HL-60/S4 treated with retinoic acid at 250 ng/mL for 4 days and 3 days (cell line): Measurements from ENCODE around the gene MRGPRF.
"Not testable (repeated sequence)": the region's sequence is repeated elsewhere in the genome, so short reads cannot be mapped to it uniquely, and the experiment has no call there.

ENCODE experiments used
- in situ Hi-C: fragments of 300-500 bp; cut with MboI; formaldehyde crosslinking; loops from 2 replicates; pipeline ENCODE4 v1.7.0; 2022; ENCODE audit warnings: low sequenced_read_pairs

The MRGPRF gene

DNA sequence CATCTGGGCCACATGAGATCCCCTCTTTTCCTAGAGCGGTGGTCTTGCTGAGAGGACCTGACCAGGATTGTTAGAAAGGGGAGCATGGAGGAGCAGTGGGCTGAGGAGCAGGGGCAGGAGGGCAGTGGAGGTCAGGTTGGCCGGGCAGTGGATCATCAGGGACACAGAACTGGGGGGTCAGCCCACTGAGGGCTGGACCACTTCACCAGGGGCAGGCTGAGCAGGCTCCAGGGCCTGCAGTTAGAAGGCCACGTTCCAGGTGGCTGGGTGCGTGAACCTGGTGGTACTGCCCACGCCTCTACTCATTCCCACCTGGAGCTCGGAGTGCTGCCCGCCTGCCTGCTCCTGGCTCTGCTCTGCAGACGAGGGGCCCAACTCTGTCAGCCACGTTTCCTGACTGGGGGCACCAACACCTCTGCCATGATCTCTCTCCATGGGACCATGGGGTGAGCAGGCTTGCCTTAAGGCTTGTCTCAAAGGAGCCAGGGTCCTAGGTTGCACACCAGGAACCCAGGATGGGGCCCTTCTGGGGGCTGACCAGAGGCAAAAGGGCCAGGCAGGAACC lies 9.7 kb downstream of the MRGPRF start:
- in situ Hi-C loops, result no loop called here

DNA sequence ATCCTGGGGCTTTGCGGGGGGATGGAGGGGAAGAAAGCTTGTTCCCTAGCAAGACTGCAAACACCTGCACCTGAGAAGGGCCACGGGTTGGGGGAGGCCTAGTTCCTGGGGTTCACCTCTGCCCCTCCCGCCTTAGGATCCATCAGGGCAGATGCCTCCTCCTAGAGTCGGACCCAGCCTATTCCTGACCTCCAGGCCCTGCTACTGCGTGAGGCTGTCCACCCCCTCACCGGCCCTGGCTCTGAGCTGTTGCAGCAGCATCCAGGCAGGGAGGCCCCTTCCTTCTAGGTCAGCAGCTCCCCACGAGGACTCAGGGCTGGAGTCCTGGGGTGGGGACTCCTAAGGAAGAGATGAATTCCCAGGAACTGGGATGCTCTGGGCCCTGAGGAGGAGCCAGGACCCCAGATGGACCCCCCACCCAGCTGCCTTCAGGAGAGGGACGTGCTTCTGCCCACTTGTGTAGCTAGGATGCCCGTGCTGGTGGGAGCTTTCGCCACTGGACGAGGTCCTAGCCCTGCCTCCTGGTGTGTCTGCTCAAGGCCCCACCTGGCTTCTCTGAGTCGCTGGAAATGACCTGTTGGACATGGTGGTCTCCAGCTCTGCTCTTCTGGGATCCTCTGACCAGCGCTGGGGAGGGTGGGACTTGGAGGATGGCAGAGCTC lies 10.3 kb downstream of the MRGPRF start:
- in situ Hi-C loops, result no loop called here

DNA sequence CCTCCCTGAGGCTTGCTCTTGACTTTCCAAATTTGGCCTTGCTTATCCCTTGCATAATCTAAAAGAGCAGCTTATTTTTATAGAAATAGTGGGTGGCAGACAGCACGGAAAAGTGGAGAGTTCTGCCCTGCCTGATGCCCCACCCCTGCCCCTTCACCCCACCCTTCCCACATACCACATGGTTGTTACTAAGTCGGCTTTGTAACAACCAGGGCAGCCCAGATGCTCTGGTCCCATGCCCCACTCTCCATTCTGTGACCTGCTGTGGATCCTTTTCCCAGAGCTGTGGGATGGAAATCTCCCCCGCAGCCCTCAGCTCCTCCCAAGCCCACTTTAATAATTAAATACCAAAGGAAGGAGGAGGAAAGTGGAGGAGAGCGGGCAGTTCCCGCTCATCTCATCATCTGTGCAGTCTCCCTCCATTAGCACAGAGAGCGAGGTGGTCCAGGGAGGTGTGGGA lies 10.9 kb downstream of the MRGPRF start:
- in situ Hi-C loops, result no loop called here

DNA sequence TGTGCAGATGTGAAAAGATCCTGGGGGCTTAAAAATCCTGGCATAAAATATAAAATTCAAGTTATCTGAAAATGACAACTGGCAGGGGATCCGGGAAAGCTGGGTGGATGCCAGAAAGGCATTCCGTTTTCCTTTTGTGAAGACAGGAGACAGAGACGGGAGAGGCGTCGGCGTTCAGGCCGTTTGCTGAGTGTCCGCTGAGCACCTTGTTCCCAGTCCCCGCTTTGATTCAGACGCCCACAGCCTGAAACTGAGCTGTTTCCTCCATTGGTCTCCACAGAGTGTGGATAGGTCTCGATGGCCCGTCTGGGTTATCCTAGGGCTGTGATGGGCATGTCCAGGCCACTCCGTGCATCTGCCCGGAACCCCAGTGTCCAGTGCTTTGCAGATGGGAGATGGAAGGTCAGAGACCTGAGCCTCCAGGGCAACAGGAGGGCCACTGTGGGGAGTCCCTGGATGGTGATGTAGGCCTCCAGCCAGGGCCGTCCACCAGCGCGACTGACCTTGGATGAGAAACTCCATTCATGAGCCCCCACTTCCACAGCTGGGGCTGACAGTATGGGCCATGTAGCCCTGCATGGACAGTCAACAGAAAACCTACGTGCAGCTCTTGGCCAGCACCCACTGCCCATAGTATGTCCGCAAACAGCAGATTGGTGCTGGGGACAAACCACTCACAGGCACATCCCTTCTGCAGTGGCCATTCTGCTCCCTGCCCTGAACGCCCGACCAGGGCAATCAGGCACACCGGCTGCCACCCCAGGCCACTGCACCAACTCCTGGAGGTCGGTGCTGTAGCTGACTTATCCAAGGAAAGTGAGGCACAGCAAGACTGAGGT lies 11.6 kb downstream of the MRGPRF start:
- in situ Hi-C loops, result no loop called here

DNA sequence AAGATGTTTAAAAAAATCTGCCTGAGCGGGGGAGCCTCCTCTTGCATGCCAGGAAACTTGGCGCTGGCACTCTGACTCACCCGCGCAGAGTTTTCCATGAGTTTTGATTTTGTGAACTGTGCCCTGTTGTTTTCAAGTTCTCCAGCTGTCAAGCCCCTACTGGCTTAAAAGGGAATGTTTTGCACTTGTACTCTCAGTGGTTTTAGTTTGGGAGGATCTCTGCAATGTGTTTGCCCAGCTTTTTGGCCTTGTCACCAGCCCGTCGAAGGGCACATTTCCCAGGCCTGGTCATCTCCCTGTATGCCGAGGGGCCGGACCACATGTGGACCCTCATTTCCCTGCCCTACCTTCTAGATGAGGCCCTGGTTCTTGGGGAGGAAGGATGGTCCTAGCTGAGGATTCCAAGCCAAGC lies 12.2 kb downstream of the MRGPRF start:
- in situ Hi-C loops, result no loop called here

DNA sequence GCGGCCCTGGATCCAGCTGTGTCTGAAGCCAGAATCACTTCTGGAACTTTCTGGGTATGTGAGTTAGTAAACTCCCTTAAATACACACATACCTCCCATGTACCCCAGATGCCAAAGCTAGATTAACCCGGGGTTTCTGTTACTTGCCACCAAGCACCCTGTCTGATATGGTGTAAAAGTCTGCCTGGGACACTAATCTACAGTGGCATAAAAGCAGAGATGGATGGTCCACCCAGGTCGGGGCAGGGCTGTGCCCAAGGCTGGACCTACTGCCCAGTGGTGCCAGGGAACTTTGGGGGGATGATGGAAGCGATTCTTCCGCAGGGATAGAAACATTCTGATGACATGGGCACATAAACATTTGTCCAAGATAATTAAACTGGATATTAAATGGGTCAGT lies 12.7 kb downstream of the MRGPRF start:
- in situ Hi-C loops, result no loop called here

DNA sequence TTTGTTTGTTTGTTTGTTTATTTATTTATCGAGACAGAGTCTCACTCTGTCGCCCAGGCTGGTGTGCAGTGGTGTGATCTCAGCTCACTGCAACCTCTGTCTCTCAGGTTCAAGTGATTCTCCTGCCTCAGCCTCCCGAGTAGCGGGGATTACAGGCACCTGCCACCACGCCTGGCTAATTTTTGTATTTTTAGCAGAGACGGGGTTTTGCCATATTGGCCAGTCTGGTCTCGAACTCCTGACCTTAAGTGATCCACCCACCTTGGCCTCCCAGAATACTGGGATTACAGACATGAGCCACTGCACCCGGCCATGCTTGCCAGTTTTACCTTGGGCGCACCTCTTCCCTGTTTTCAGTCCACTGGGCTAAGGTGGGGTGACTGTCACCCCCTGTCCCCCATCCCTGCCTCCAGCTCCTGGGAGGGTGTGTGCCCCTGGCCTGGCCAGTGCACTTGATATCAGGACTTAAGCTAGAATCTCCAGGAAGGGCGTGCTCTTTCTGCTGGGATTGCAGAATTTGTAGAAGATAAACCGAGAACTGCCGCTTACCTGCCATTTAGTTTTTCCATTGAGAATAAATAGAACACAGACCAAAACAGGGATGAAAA lies 13.2 kb downstream of the MRGPRF start:
- in situ Hi-C loops, result not testable (repeated sequence)

DNA sequence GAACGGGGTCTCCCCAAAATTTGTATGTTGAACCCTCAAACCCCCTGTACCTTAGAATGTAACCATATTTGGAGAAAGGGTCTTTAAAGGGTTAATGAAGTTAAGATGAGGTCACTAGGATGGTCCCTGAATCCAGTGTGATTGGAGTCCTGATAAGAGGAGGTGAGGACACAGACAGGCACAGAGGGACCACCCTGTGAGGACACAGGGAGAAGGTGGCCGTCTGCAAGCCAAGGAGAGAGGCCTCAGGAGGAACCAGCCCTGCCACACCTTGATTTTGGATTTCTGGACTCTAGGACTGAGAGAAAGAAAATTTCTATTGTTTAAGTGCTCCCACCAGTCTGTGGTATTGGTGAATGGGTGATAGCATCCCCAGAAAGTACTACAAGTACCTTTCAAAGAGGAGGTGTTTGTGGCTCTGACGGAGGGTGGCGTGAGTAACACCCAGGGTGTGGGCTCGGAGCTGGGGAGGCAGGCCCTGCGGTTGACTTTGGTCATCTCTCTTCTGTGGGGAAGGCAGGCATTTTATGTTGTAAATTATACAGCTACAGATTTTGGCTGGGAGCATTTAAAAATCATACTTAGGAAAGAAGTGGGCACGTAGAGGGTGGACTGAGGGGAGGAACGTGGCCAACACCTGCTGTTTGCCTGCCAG lies 13.8 kb downstream of the MRGPRF start:
- in situ Hi-C loops, result no loop called here

DNA sequence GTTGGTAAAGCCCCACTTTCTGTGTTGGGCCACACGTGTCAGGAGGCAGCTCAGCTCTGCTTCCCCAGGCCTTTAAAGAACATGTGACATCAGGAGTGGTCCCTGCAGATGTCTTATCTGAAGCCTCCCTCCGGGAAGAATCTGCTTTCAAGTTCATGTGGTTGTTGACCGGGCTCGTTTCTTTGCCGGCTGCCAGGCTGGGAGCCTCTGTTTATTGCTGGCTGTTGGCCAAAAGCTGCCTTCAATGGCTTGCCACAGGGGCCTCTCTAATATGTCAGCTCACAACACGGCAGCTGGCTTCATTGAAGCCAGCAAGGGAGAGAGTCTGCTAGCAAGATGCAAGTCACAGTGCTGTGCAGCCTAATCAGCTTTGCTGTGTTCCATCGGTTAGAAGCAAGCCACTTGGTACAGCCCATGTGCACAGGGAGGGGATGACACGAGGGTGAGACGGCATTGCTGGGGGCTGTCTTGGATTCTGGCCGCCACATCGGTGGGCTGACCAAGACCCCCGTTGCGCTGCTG lies 14.6 kb downstream of the MRGPRF start:
- in situ Hi-C loops, result no loop called here

DNA sequence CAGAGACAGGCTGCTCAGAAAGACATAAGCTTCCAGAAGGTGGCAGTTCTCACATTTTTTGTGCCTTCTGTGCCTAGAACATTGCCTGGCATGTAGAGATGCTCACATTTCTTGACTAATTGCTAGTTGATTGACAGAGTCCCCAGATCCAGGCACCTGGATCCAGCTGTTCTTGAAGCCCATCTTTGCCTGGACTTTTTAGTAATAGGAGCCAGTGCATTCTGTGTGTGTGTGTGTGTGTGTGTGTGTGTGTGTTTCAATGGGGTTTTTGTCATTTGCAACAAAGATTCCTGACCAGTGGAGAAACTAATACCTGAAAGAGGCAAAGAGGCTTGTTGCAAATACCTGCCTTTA lies 15.1 kb downstream of the MRGPRF start:
- in situ Hi-C loops, result no loop called here

DNA sequence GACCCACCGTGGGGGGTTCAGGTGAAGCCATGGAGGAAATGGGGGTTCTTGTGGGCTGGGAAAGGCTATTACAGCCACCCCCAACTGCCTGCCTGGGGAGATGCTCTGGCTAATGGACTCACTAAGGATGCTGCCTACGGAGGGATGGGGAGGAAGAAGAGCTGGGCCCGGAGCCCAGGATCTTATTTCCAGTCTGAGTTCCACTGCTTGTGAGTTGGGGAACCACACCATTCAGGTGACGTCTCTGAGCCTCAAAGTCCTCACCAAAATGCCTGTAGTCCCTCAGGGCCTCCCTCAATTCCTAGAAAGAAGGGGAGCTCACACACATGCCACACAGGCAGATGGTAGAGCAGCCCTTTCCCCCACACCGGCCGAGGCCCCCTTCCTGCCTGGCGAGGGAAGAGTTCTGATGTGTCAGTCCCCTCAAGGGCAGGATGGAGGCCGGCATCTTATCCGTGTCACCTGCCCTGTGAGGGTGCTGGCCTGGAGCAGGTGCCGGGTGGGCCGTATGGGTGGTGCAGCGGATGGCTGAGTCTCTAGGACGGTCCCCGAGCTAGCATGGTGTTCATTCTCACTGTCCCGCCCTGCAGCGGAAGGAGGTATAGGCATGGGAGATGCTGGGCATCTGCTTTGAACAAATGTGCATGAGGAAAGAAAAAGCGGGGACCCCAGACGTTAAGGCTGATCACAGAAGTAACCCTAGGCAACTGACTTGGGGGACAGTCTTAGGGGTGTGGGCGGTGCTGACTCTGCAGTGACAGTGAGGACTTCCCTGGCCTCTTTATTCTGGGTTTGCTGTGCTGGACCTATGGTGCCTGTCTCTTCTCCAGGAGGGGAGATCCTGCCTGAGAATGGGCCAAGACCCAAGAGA lies 15.7 kb downstream of the MRGPRF start:
- in situ Hi-C loops, result no loop called here

DNA sequence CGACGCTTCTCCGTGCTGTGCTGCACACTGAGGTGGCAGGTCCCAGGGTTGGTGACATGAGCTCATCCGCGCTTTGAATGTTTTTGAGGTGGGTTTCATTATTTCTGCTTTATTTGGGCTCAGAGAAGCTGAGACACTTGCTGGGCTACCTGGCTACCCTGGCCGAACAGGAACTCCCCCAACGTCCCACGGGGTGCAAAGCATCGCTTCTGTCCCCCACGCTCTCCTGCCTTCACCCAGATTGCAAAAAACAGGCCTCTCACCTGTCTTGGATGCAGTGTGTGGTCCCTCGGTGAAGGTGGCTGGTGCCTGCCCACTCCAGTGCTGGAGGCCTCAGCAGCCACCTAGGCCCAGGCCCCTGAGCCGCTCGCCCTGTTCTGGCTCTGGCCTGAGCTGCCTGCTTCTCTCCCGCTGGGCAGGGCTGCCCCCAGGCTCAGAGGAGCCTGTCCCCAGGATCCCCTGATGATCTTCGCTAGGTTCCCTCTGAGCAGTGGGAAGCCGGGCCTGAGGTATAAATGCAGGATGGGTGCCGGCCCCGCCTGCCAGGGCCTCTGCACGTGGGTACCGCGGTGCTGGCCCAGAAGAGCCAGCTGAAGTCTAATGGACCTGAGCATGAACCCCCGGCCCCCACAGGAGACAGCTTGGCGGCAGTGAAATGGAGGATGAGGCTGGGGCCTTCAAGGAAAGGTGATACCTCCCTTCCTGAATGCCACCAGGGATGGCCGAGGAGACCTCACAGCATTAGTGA lies 16.5 kb downstream of the MRGPRF start:
- in situ Hi-C loops, result no loop called here

DNA sequence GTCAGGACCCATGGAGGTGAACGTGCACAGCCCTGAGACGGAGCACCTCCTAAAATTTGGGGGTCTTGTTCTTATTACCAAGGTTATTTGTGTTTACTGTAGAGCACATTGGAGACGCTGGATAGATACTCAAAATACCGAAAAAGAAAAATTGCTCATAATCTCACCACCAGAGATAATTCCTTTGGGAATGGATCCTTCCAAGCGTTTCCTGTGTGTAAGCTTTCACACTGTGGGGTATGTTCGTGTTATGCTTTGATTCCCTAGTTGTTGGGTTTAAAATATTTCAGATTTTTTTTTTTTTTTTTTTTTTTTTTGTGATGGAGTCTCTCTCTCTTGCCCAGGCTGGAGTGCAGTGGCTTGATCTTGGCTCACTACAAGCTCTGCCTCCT lies 18.2 kb downstream of the MRGPRF start:
- in situ Hi-C loops, result no loop called here

DNA sequence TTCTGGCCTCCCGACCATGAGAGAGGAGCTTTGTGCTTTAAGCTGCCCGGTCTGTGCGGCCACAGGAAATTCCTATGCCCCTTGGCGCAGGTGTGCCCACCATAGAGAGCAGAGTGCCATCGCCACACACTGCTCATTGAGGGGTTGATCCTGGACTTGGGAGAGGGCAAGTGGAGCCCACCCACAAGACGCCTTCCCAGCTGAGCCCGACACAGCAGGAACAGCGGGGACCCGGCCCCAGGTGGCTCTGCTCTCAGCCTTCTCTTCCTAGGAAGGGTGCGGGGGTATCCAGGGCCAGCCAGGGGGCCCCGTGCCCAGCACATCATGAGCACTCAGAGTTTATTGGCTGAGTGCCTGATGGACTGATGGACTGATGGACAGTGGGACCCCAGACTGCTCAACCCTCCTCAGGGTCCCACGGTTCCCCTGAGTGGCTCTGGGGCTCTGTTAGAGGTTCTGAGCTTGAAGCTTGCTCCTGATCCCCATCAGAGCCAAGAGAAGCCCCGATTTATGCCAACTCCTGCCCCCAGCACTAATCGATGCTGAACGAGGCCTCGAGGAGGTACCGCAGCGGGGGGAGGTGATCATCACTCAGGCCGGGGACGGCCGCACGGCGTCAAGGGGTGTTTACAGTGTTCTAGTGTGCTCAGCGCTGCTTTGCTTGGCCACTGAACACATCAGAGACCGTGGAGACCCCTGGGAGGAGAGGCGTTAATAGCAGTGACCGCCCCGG lies 18.7 kb downstream of the MRGPRF start:
- in situ Hi-C loops, result no loop called here

DNA sequence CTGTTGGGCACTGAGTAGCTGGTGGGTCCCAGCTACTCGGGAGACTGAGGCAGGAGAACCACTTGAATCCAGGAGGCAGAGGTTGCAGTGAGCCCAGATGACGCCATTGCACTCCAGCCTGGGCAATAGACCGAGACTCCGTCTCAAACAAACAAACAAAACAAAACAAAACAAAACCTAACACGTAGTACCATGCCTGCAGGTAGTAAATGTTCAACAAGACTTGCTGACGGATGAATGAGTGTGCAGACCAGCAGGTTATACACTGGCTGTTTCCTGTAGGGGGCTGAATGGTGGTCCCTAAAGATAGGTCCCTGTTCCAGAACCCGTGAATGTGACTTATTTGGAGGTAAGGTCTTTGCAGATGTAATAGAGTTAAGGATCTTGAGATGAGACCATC lies 19.5 kb downstream of the MRGPRF start:
- in situ Hi-C loops, result no loop called here

DNA sequence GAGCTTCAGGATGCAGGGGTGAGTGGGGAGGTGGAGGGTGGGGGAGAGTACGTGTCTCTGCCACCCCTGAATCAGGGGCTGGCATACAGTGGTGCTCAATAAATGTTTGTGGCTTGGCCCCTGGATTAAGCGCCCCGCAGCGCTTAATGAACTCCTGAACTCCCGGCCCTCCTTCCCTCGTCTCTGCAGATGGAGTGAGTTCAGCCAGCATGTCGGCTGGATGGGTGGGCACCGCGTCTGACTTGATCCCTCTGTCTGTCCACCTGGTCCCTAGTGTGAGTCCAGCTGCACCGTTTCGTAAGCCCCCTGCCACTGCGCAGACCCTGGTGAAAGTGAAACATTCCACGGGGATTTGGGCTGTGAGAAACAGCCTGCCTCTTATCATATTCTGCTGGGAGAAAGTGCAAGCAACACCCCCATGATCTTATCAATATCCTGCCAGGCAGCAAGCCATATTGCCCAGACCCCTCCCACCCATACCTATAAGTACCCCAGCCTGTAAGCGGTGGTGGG lies 20.2 kb downstream of the MRGPRF start:
- in situ Hi-C loops, result no loop called here

DNA sequence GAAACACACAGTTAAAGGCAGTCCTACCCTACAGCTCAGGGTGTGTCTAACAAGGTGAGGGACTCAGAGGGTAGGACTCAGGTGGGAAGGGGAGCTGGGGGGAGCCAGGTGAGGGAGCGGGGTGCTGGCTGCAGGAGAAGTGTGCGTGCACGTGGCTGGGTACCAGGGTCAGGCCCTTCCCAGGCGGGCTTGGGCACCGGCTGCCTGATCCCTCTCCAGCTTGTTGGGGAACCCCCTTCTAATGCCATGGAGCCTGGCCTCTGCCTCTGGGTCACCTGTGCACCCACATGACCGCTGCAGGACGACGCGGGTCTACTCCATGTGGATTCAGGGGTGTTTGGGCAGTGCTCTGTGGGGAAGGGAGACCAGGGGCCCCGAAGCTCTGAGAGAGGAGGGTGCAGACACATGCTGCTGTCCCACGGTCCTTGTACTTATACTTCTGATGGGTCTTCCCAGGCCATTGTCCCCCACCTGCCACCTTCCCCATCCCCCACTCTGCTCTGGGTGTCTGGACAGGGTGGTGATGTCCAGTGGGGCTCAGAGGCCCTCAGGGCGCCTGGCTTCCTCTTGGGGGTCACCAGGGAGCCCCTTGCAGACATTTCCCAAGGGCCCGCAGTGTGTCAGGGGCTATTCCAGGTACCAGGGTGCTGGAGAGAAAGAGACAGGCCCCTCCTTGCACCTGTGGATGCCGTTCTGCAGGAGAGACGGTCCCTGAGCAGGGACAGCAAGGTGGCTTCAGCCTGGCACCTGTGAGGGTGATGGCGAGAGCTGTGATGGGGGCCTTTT lies 21.9 kb downstream of the MRGPRF start:
- in situ Hi-C loops, result no loop called here
